Loucy (cell line): Measurements from ENCODE around the gene ATP11B.

ENCODE experiments used
- H2AFZ ChIP-seq: fragments of 200-600 bp; sonication (generic); 2 replicates; pipeline ENCODE4 v1.6.0; 2016; ENCODE audit warnings: antibody characterized with exemption, mild to moderate bottlenecking, low read length, moderate library complexity
- H3F3A ChIP-seq: fragments of 200-600 bp; 2 replicates; pipeline ENCODE4 v1.6.0; 2016; ENCODE audit warnings: antibody characterized with exemption, low read depth, mild to moderate bottlenecking
- H3K27me3 ChIP-seq: fragments of 200-600 bp; sonication (generic); 2 replicates; pipeline ENCODE4 v1.6.1; 2014; ENCODE audit warnings: low read length, mild to moderate bottlenecking; ENCODE audit not compliant: insufficient read depth, poor library complexity, severe bottlenecking
- H3K36me3 ChIP-seq: fragments of 200-600 bp; sonication (generic); 2 replicates; pipeline ENCODE4 v1.6.1; 2016; ENCODE audit warnings: low read length; ENCODE audit not compliant: insufficient read depth
- H3K4me1 ChIP-seq: fragments of 200-600 bp; sonication (generic); 2 replicates; pipeline ENCODE4 v1.5.1; 2014; ENCODE audit warnings: low read length, mild to moderate bottlenecking; ENCODE audit not compliant: insufficient read depth, poor library complexity, severe bottlenecking
- H3K4me2 ChIP-seq: fragments of 200-600 bp; sonication (generic); 2 replicates; pipeline ENCODE4 v1.6.0; 2014; ENCODE audit warnings: antibody characterized with exemption, low read length, low read depth, mild to moderate bottlenecking; ENCODE audit not compliant: poor library complexity, severe bottlenecking
- H3K4me3 ChIP-seq: fragments of 200-600 bp; sonication (generic); 2 replicates; pipeline ENCODE4 v1.5.1; 2014; ENCODE audit warnings: low read length, mild to moderate bottlenecking, mixed read lengths; ENCODE audit not compliant: poor library complexity, severe bottlenecking
- H3K79me2 ChIP-seq: fragments of 200-600 bp; sonication (generic); 2 replicates; pipeline ENCODE4 v1.6.1; 2014; ENCODE audit warnings: low read length; ENCODE audit not compliant: insufficient read depth
- H3K9ac ChIP-seq: fragments of 200-600 bp; sonication (generic); 2 replicates; pipeline ENCODE4 v1.6.0; 2014; ENCODE audit warnings: mild to moderate bottlenecking, low read depth, low read length, moderate library complexity; ENCODE audit not compliant: poor library complexity, severe bottlenecking
- H3K9me2 ChIP-seq: fragments of 200-600 bp; sonication (generic); replicated peaks from 2 replicates; pipeline ENCODE4 v1.6.1; 2016; ENCODE audit warnings: low read depth, low read length, mixed read lengths
- H3K9me3 ChIP-seq: fragments of 200-600 bp; sonication (generic); 2 replicates; pipeline ENCODE4 v1.6.1; 2014; ENCODE audit warnings: mild to moderate bottlenecking, antibody characterized with exemption, low read length, low read depth; ENCODE audit not compliant: insufficient read depth
- H4K20me1 ChIP-seq: fragments of 200-600 bp; sonication (generic); 2 replicates; pipeline ENCODE4 v1.6.0; 2014; ENCODE audit warnings: antibody characterized with exemption, low read length, mild to moderate bottlenecking; ENCODE audit not compliant: insufficient read depth, poor library complexity, severe bottlenecking
- CTCF ChIP-seq: fragments of 200-600 bp; sonication (generic); conservative IDR thresholded peaks from 2 replicates; pipeline ENCODE4 v1.5.1; 2014; ENCODE audit warnings: mild to moderate bottlenecking, antibody characterized with exemption, low read length
- EZH2phosphoT487 ChIP-seq: fragments of 200-600 bp; IDR thresholded peaks from 2 replicates; pipeline ENCODE4 v1.6.1; 2018; ENCODE audit warnings: antibody characterized with exemption, mild to moderate bottlenecking, moderate library complexity, borderline replicate concordance

Gene ATP11B

GRCh38 chr3:182892226-182892625 lies 98.9 kb downstream of the ATP11B start:
- H4K20me1 ChIP-seq: no peaks in the 10 kb centered on the region
- H3K27me3 ChIP-seq: no peaks in the 10 kb centered on the region
- no peak overlapping the region for H3K9ac ChIP-seq
- no peaks in the 10 kb centered on the region for H3F3A ChIP-seq
- H3K79me2 ChIP-seq: no peaks in the 10 kb centered on the region
- no peak for TF ChIP-seq CTCF
- TF ChIP-seq EZH2phosphoT487: no peak
- no peak overlapping the region for H2AFZ ChIP-seq
- H3K4me3 ChIP-seq: no peak overlapping the region
- H3K4me2 ChIP-seq: no peak overlapping the region
- H3K36me3 ChIP-seq: no peaks in the 10 kb centered on the region
- no peaks in the 10 kb centered on the region for H3K9me2 ChIP-seq
- no peaks in the 10 kb centered on the region for H3K4me1 ChIP-seq
- no peaks in the 10 kb centered on the region for H3K9me3 ChIP-seq

GRCh38 chr3:182895513-182896112 lies 102.3 kb downstream of the ATP11B start:
- no peaks in the 10 kb centered on the region for H3K36me3 ChIP-seq
- no peaks in the 10 kb centered on the region for H4K20me1 ChIP-seq
- H3F3A ChIP-seq: no peaks in the 10 kb centered on the region
- no peak overlapping the region for H3K9ac ChIP-seq
- no peak overlapping the region for H3K4me3 ChIP-seq
- no peaks in the 10 kb centered on the region for H3K27me3 ChIP-seq
- H3K4me2 ChIP-seq: no peak overlapping the region
- H3K4me1 ChIP-seq: no peaks in the 10 kb centered on the region
- H3K9me2 ChIP-seq: no peaks in the 10 kb centered on the region
- TF ChIP-seq CTCF (no peak), EZH2phosphoT487 (no peak)
- 0 out of 2 replicates have a peak overlapping the region, but pooled peaks have one; percentile 23 for H2AFZ ChIP-seq
- H3K79me2 ChIP-seq: no peaks in the 10 kb centered on the region
- H3K9me3 ChIP-seq: no peaks in the 10 kb centered on the region

- Histone ChIP-seq H2AFZ (no peak overlapping the region), H3K4me2 (no peak overlapping the region), H3K27me3 (no peaks in the 10 kb centered on the region), H3K4me3 (no peak overlapping the region), H3K4me1 (no peaks in the 10 kb centered on the region), H3K9ac (no peak overlapping the region), H3K9me2 (no peaks in the 10 kb centered on the region), H3K36me3 (no peaks in the 10 kb centered on the region), H3F3A (no peaks in the 10 kb centered on the region), H3K79me2 (no peaks in the 10 kb centered on the region), H3K9me3 (no peaks in the 10 kb centered on the region), H4K20me1 (no peaks in the 10 kb centered on the region)
- TF ChIP-seq EZH2phosphoT487: no peak
- no peak for TF ChIP-seq CTCF
Observed at GRCh38 chr3:182896553-182896952, 103.2 kb downstream of the ATP11B start.
